ENCODE measurements around the gene CSF1.
A peak's percentile ranks its signal among the peaks of the same experiment; 100 is the strongest.

CSF1 gene

DNA sequence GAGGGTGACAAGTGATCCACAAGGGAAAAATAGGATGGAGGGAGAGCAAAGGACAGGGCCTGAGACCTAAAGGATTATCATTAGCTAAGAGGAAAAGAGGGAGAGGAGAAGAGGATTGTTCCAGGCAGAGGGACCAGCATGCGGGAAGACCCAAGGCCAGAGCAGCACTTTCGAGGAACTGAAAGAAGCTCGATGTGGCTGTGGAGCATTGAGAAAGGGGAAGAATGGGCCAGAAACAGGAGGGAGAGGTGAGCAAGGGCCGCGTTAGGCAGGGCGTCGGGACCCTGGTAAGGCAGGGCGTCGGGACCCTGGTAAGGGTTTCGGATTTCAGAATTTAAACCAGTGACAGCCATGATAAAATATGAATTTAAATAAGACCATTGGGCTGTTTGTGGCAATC, 22.8 kb upstream of the CSF1 start:
- Histone ChIP-seq H3K4me1 (ENCODE audit: low read length) (peaks cover 39% of the 10 kb centered on the region), H3K9ac (ENCODE audit: low read length) (no peak overlapping the region), H3K36me3 (replicated peaks; ENCODE audit: low read depth, low read length) (no peaks in the 10 kb centered on the region), H4K20me1 (ENCODE audit: insufficient read depth, low read length) (no peaks in the 10 kb centered on the region), H3K27ac (ENCODE audit: low read length) (no peak overlapping the region), H3K79me2 (ENCODE audit: low read length) (no peaks in the 10 kb centered on the region), H3K4me3 (ENCODE audit: low read length) (no peak overlapping the region), H3K4me2 (ENCODE audit: low read length) (peak overlapping the region; percentile 82), H2AFZ (ENCODE audit: low read depth, low read length) (no peak overlapping the region), H3K27me3 (ENCODE audit: low read depth, low read length) (no peaks in the 10 kb centered on the region), H3K9me3 (ENCODE audit: insufficient read depth, low read length) (no peaks in the 10 kb centered on the region)
- TF ChIP-seq, protein P1, sequence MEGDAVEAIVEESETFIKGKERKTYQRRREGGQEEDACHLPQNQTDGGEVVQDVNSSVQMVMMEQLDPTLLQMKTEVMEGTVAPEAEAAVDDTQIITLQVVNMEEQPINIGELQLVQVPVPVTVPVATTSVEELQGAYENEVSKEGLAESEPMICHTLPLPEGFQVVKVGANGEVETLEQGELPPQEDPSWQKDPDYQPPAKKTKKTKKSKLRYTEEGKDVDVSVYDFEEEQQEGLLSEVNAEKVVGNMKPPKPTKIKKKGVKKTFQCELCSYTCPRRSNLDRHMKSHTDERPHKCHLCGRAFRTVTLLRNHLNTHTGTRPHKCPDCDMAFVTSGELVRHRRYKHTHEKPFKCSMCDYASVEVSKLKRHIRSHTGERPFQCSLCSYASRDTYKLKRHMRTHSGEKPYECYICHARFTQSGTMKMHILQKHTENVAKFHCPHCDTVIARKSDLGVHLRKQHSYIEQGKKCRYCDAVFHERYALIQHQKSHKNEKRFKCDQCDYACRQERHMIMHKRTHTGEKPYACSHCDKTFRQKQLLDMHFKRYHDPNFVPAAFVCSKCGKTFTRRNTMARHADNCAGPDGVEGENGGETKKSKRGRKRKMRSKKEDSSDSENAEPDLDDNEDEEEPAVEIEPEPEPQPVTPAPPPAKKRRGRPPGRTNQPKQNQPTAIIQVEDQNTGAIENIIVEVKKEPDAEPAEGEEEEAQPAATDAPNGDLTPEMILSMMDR (IDR thresholded peaks at IDR 0.05; ENCODE audit: low read depth, low read length): no peak
- TF ChIP-seq EZH2phosphoT487 (IDR thresholded peaks at IDR 0.05; ENCODE audit: low read depth): no peak

DNA sequence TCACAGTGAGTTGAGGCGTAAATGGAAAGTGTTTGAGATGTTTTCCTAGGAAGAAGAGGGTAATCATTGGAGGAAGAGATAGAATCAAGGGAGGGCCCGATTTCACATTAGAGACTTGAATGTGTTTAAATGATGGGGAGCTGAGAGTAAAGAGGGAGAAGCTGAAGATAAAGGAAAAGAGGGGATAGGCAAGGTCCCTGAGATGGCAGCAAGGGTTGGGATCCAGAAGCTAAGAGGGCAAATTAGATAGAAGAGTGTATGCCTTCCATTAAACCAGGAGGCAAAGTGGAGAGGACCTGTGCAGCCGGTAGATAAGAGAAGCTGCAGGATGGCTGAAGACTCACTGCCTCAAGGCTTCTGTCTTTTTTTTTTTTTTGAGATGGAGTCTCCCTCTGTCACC, 21.6 kb upstream of the CSF1 start:
- Histone ChIP-seq H3K9me3 (ENCODE audit: insufficient read depth, low read length) (no peaks in the 10 kb centered on the region), H3K79me2 (ENCODE audit: low read length) (no peaks in the 10 kb centered on the region), H3K4me3 (ENCODE audit: low read length) (no peak overlapping the region), H2AFZ (ENCODE audit: low read depth, low read length) (no peak overlapping the region), H3K27ac (ENCODE audit: low read length) (no peak overlapping the region), H3K4me1 (ENCODE audit: low read length) (peaks cover 41% of the 10 kb centered on the region), H3K9ac (ENCODE audit: low read length) (no peak overlapping the region), H4K20me1 (ENCODE audit: insufficient read depth, low read length) (no peaks in the 10 kb centered on the region), H3K27me3 (ENCODE audit: low read depth, low read length) (no peaks in the 10 kb centered on the region), H3K4me2 (ENCODE audit: low read length) (no peak overlapping the region), H3K36me3 (replicated peaks; ENCODE audit: low read depth, low read length) (no peaks in the 10 kb centered on the region)
- TF ChIP-seq, protein P1 (IDR thresholded peaks at IDR 0.05; ENCODE audit: low read depth, low read length): no peak
- TF ChIP-seq EZH2phosphoT487 (IDR thresholded peaks at IDR 0.05; ENCODE audit: low read depth): no peak

DNA sequence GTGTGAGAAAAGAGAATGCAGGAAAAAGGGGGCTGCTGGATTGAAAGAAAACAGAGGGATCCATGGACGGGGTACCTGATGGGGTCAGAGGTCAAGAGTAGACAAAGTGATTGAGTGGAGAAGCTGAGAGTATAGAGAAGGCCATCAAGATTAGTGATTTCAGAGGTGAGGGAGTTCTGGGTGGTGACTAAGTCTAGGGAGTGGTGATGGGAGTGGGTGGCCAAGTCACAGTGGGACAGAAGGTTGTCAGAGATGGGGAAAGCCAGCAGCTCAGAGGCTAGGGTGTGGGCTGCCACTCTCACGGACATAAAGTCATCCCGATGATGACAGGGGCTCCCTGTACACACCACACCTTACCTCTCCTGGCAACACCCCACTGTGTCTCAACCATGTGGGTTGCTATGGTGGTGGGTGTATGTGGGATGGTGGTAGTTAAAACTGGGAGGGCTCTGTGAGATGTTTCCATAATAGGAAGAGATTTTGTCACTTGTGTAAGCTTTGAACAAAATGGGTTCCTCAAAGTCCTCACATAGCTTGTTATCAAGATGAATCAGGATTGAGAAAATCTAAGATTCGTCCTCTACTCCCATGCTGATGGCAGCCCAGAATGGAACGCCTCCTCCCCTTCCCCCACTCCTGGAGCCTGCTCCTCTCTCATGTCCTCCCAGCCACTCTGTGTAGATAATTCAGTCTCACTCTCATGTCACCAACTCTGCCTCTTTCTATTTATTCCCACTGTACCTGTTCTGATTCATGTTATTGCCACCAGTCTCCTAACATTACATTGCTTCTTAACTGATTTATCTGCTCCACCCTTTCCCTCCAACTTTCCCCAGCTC, 20.3 kb upstream of the CSF1 start:
- no peak overlapping the region for H3K4me3 ChIP-seq (ENCODE audit: low read length)
- TF ChIP-seq, protein P1 (IDR thresholded peaks at IDR 0.05; ENCODE audit: low read depth, low read length): no peak
- TF ChIP-seq EZH2phosphoT487 (IDR thresholded peaks at IDR 0.05; ENCODE audit: low read depth): no peak
- H3K9me3 ChIP-seq (ENCODE audit: insufficient read depth, low read length): no peaks in the 10 kb centered on the region
- H3K27me3 ChIP-seq (ENCODE audit: low read depth, low read length): no peaks in the 10 kb centered on the region
- H3K9ac ChIP-seq (ENCODE audit: low read length): no peak overlapping the region
- peaks cover 53% of the 10 kb centered on the region for H3K4me1 ChIP-seq (ENCODE audit: low read length)
- H3K4me2 ChIP-seq (ENCODE audit: low read length): no peak overlapping the region
- no peak overlapping the region for H2AFZ ChIP-seq (ENCODE audit: low read depth, low read length)
- H3K36me3 ChIP-seq (replicated peaks; ENCODE audit: low read depth, low read length): no peaks in the 10 kb centered on the region
- H4K20me1 ChIP-seq (ENCODE audit: insufficient read depth, low read length): no peaks in the 10 kb centered on the region
- H3K79me2 ChIP-seq (ENCODE audit: low read length): no peaks in the 10 kb centered on the region
- no peak overlapping the region for H3K27ac ChIP-seq (ENCODE audit: low read length)

DNA sequence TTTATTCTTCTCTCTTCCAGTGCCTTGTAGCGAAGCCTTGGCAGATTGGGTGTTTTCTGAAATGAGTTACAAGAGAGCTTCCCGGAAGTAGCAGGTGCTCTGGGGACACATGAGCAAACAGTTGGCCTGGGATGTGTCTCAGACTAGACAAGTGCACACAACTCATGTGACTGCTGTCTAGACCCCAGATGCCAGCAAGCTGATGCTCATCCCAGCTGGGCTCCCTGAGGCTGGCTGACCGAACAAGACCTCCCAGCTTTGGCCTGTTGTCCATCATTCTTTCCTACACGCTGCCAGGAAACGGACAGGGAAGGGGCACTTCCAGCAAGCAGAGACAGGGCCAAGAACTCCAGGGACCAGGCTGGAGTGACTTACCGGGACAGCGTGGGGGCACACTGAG, 18.7 kb upstream of the CSF1 start:
- no peak overlapping the region for H2AFZ ChIP-seq (ENCODE audit: low read depth, low read length)
- no peaks in the 10 kb centered on the region for H3K36me3 ChIP-seq (replicated peaks; ENCODE audit: low read depth, low read length)
- no peaks in the 10 kb centered on the region for H3K27me3 ChIP-seq (ENCODE audit: low read depth, low read length)
- no peak overlapping the region for H3K9ac ChIP-seq (ENCODE audit: low read length)
- no peaks in the 10 kb centered on the region for H4K20me1 ChIP-seq (ENCODE audit: insufficient read depth, low read length)
- H3K9me3 ChIP-seq (ENCODE audit: insufficient read depth, low read length): no peaks in the 10 kb centered on the region
- peaks cover 47% of the 10 kb centered on the region for H3K4me1 ChIP-seq (ENCODE audit: low read length)
- H3K79me2 ChIP-seq (ENCODE audit: low read length): no peaks in the 10 kb centered on the region
- H3K27ac ChIP-seq (ENCODE audit: low read length): no peak overlapping the region
- TF ChIP-seq EZH2phosphoT487 (IDR thresholded peaks at IDR 0.05; ENCODE audit: low read depth): no peak
- TF ChIP-seq, protein P1 (IDR thresholded peaks at IDR 0.05; ENCODE audit: low read depth, low read length): no peak
- no peak overlapping the region for H3K4me2 ChIP-seq (ENCODE audit: low read length)
- H3K4me3 ChIP-seq (ENCODE audit: low read length): no peak overlapping the region
